GM12874 (cell line): Measurements from ENCODE around the gene ZNF597.

ENCODE experiments used
- TF ChIP-seq, protein P1 (sequence below): IDR thresholded peaks from 2 replicates; pipeline ENCODE4 v1.5.1; 2011; ENCODE audit warnings: low read depth, mild to moderate bottlenecking, control low read depth, low read length, moderate library complexity; ENCODE audit not compliant: insufficient read depth

The ZNF597 gene

DNA sequence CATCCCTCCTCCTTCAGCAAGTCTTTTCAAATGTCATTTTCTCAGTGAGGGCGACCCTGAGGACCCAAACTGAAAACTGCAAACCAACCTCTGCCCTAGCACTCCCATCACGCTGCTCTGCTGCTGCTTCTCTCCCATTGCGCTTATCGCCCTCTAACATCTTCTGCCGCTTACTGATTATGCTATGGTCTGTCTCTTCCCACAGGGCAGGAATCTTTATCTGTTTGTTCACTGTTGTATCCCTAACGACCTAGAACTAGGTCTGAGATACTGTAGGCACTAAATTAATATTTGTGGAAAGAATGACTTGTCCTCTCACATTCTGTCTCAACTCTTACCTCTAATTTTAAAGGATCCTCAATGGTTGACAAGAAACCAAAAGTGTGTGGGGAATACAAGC lies 55.0 kb downstream of the ZNF597 start:
- TF ChIP-seq, protein P1, sequence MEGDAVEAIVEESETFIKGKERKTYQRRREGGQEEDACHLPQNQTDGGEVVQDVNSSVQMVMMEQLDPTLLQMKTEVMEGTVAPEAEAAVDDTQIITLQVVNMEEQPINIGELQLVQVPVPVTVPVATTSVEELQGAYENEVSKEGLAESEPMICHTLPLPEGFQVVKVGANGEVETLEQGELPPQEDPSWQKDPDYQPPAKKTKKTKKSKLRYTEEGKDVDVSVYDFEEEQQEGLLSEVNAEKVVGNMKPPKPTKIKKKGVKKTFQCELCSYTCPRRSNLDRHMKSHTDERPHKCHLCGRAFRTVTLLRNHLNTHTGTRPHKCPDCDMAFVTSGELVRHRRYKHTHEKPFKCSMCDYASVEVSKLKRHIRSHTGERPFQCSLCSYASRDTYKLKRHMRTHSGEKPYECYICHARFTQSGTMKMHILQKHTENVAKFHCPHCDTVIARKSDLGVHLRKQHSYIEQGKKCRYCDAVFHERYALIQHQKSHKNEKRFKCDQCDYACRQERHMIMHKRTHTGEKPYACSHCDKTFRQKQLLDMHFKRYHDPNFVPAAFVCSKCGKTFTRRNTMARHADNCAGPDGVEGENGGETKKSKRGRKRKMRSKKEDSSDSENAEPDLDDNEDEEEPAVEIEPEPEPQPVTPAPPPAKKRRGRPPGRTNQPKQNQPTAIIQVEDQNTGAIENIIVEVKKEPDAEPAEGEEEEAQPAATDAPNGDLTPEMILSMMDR = no peak

DNA sequence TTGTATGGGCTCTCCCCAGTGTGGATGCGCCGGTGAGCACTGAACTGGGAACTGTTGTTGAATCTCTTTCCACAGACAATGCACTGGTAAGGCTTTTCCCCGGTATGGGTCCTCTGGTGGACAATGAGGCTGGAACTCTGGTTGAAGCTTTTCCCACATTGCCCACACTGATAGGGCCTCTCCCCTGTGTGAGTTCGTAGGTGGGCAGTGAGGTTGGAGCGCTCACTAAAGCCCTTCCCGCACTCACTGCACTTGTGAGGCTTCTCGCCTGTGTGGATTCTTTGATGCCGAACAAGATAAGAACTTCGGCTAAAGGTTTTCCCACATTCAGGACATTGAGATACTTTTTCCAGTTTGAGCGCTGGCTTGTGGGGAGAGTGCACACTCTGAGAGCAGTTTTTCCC lies 60.3 kb downstream of the ZNF597 start:
- TF ChIP-seq, protein P1 = no peak
